ENCODE measurements around the gene TCF7L1. TPM values are rescaled to one million over a fixed set of nuclear protein-coding genes. Genes with fewer than 3 reads are reported as not detected.

The TCF7L1 gene
- total RNA-seq, 2 experiments from 2014 or later = not detected

- Histone ChIP-seq H3K4me3 (ENCODE audit: low read depth, low read length, poor library complexity, severe bottlenecking) (no peak overlapping the region), H3K9me2 (ENCODE audit: insufficient read depth, low read length) (no peaks in the 10 kb centered on the region), H3K4me2 (ENCODE audit: low read length) (no peak overlapping the region), H3K4me1 (ENCODE audit: insufficient read depth, low read length, poor library complexity, severe bottlenecking) (no peaks in the 10 kb centered on the region), H3K27ac (ENCODE audit: low read depth, low read length, poor library complexity, severe bottlenecking) (no peak overlapping the region), H3K9me3 (ENCODE audit: low read length) (no peaks in the 10 kb centered on the region), H3K36me3 (ENCODE audit: insufficient read depth, low read length) (no peaks in the 10 kb centered on the region), H3K79me2 (ENCODE audit: insufficient read depth, low read depth, low read length) (no peaks in the 10 kb centered on the region), H2AFZ (ENCODE audit: low read length) (no peak overlapping the region), H4K20me1 (ENCODE audit: insufficient read depth, low read length) (no peaks in the 10 kb centered on the region)
- TF ChIP-seq EZH2phosphoT487 (IDR thresholded peaks at IDR 0.05; ENCODE audit: borderline replicate concordance, low read depth, low read length) = no peak
- BruUV-seq (replicated peaks) = no TSS peak
- no peak for DNase-seq (ENCODE audit: low spot score)
- ChIA-PET POLR2A (no interaction called here), CTCF (ENCODE audit: unreplicated experiment) (no interaction called here)
- intact Hi-C loops (cut with micrococcal nuclease; ENCODE audit: unreplicated experiment) = no loop called here
Observed at GRCh38 chr2:85184231-85184630, 51.0 kb downstream of the TCF7L1 start.

- no peaks in the 10 kb centered on the region for H3K36me3 ChIP-seq (ENCODE audit: insufficient read depth, low read length)
- H2AFZ ChIP-seq (ENCODE audit: low read length) = no peak overlapping the region
- H3K27ac ChIP-seq (ENCODE audit: low read depth, low read length, poor library complexity, severe bottlenecking) = no peak overlapping the region
- BruUV-seq (replicated peaks) = no TSS peak
- H3K9me2 ChIP-seq (ENCODE audit: insufficient read depth, low read length) = no peaks in the 10 kb centered on the region
- intact Hi-C loops (cut with micrococcal nuclease; ENCODE audit: unreplicated experiment) = no loop called here
- H3K4me3 ChIP-seq (ENCODE audit: low read depth, low read length, poor library complexity, severe bottlenecking) = no peak overlapping the region
- no peaks in the 10 kb centered on the region for H3K79me2 ChIP-seq (ENCODE audit: insufficient read depth, low read depth, low read length)
- H4K20me1 ChIP-seq (ENCODE audit: insufficient read depth, low read length) = no peaks in the 10 kb centered on the region
- ChIA-PET POLR2A (no interaction called here), CTCF (ENCODE audit: unreplicated experiment) (no interaction called here)
- TF ChIP-seq, protein P1, sequence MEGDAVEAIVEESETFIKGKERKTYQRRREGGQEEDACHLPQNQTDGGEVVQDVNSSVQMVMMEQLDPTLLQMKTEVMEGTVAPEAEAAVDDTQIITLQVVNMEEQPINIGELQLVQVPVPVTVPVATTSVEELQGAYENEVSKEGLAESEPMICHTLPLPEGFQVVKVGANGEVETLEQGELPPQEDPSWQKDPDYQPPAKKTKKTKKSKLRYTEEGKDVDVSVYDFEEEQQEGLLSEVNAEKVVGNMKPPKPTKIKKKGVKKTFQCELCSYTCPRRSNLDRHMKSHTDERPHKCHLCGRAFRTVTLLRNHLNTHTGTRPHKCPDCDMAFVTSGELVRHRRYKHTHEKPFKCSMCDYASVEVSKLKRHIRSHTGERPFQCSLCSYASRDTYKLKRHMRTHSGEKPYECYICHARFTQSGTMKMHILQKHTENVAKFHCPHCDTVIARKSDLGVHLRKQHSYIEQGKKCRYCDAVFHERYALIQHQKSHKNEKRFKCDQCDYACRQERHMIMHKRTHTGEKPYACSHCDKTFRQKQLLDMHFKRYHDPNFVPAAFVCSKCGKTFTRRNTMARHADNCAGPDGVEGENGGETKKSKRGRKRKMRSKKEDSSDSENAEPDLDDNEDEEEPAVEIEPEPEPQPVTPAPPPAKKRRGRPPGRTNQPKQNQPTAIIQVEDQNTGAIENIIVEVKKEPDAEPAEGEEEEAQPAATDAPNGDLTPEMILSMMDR (conservative IDR thresholded peaks at IDR 0.05; ENCODE audit: low read length) = no peak
- no peak for TF ChIP-seq EZH2phosphoT487 (IDR thresholded peaks at IDR 0.05; ENCODE audit: borderline replicate concordance, low read depth, low read length)
- H3K4me1 ChIP-seq (ENCODE audit: insufficient read depth, low read length, poor library complexity, severe bottlenecking) = no peaks in the 10 kb centered on the region
- H3K9me3 ChIP-seq (ENCODE audit: low read length) = no peaks in the 10 kb centered on the region
- DNase-seq (ENCODE audit: low spot score) = no peak
- no peak overlapping the region for H3K4me2 ChIP-seq (ENCODE audit: low read length)
Observed at GRCh38 chr2:85184990-85185389, 51.8 kb downstream of the TCF7L1 start.

- BruUV-seq (replicated peaks) = no TSS peak
- CTCF ChIA-PET (ENCODE audit: unreplicated experiment) = interaction anchor here (0.6 kb wide), 1 partner anchor 22 kb away, joined by 3 read pairs; no protein-coding TSS in a partner anchor
- TF ChIP-seq, protein P1 (conservative IDR thresholded peaks at IDR 0.05; ENCODE audit: low read length) = no peak
- no peak for TF ChIP-seq EZH2phosphoT487 (IDR thresholded peaks at IDR 0.05; ENCODE audit: borderline replicate concordance, low read depth, low read length)
- Histone ChIP-seq H4K20me1 (ENCODE audit: insufficient read depth, low read length) (no peaks in the 10 kb centered on the region), H3K9me3 (ENCODE audit: low read length) (no peaks in the 10 kb centered on the region), H3K4me1 (ENCODE audit: insufficient read depth, low read length, poor library complexity, severe bottlenecking) (no peaks in the 10 kb centered on the region), H2AFZ (ENCODE audit: low read length) (no peak overlapping the region), H3K4me3 (ENCODE audit: low read depth, low read length, poor library complexity, severe bottlenecking) (no peak overlapping the region), H3K27ac (ENCODE audit: low read depth, low read length, poor library complexity, severe bottlenecking) (no peak overlapping the region), H3K36me3 (ENCODE audit: insufficient read depth, low read length) (no peaks in the 10 kb centered on the region), H3K4me2 (ENCODE audit: low read length) (no peak overlapping the region), H3K9me2 (ENCODE audit: insufficient read depth, low read length) (no peaks in the 10 kb centered on the region), H3K79me2 (ENCODE audit: insufficient read depth, low read depth, low read length) (no peaks in the 10 kb centered on the region)
- POLR2A ChIA-PET = no interaction called here
- no peak for DNase-seq (ENCODE audit: low spot score)
- intact Hi-C loops (cut with micrococcal nuclease; ENCODE audit: unreplicated experiment) = no loop called here
Observed at GRCh38 chr2:85185431-85185940, 52.3 kb downstream of the TCF7L1 start.

All from OCI-LY7 (cell line).